GM18508 (cell line): Measurements from ENCODE around the gene MED7.
"Not testable (repeated sequence)": the region's sequence is repeated elsewhere in the genome, so short reads cannot be mapped to it uniquely, and the experiment has no call there.

Experiments used
- ATAC-seq: cut with Tn5 transposase; IDR thresholded peaks from one replicate; pipeline ENCODE4 v1.9.1; 2021; ENCODE audit warnings: moderate number of reproducible peaks; ENCODE audit not compliant: insufficient read depth, unreplicated experiment

The MED7 gene

GRCh38 chr5:157142317-157143126, at the start of gene MED7:
MED7 (minus strand) TSS chr5:157142865; CDS start chr5:157139431, 3,434 bp downstream.
- peak; percentile 99 for ATAC-seq

- ATAC-seq, result no peak
Observed at GRCh38 chr5:157189223-157189622, 46.6 kb upstream of the MED7 start.

GRCh38 chr5:157188270-157188669, 45.6 kb upstream of the MED7 start:
- no peak for ATAC-seq

- no peak for ATAC-seq
Observed at GRCh38 chr5:157187046-157187754, 44.5 kb upstream of the MED7 start.

GRCh38 chr5:157186309-157187045, 43.8 kb upstream of the MED7 start:
- no peak for ATAC-seq

GRCh38 chr5:157185122-157185521, 42.5 kb upstream of the MED7 start:
- ATAC-seq, result not testable (repeated sequence)

GRCh38 chr5:157184117-157184670, 41.5 kb upstream of the MED7 start:
- ATAC-seq, result no peak

- no peak for ATAC-seq
Observed at GRCh38 chr5:157182143-157182757, 39.6 kb upstream of the MED7 start.

GRCh38 chr5:157180374-157181264, 38.0 kb upstream of the MED7 start, which contains the start of gene ITK:
ITK (plus strand) TSS chr5:157180840; CDS start chr5:157180978, 138 bp downstream.
- ATAC-seq, result no peak

GRCh38 chr5:157178966-157179365, 36.3 kb upstream of the MED7 start:
- ATAC-seq, result no peak

- no peak for ATAC-seq
Observed at GRCh38 chr5:157177953-157178352, 35.3 kb upstream of the MED7 start.

- ATAC-seq, result no peak
Observed at GRCh38 chr5:157175071-157175612, 32.5 kb upstream of the MED7 start.

GRCh38 chr5:157172403-157172802, 29.7 kb upstream of the MED7 start:
- ATAC-seq, result peak; percentile 99

- ATAC-seq, result no peak
Observed at GRCh38 chr5:157168286-157168685, 25.6 kb upstream of the MED7 start.

- ATAC-seq, result no peak
Observed at GRCh38 chr5:157167214-157167621, 24.6 kb upstream of the MED7 start.

GRCh38 chr5:157166214-157167213, 23.8 kb upstream of the MED7 start, which contains the start of gene GARIN3:
GARIN3 (minus strand) TSS chr5:157166264; CDS start chr5:157166168, 96 bp downstream.
- no peak for ATAC-seq

- ATAC-seq, result no peak
Observed at GRCh38 chr5:157165668-157166067, 23.0 kb upstream of the MED7 start.
